A673 (cell line): Measurements from ENCODE around the gene MC4R. TPM values are rescaled to one million over a fixed set of nuclear protein-coding genes. Genes with fewer than 3 reads are reported as not detected.
"Not testable (repeated sequence)": the region's sequence is repeated elsewhere in the genome, so short reads cannot be mapped to it uniquely, and the experiment has no call there.

Source experiments
- Bru-seq: library from RNA; stranded (reverse); fragments of 400-500 nt; gene quantifications from one replicate; lab custom pipeline; 2021; lab: Mats Ljungman, UMichigan
- BruChase-seq, 2 experiments: library from RNA; stranded (reverse); fragments of 400-500 nt; gene quantifications; one replicate each; lab custom pipeline; 2021; lab: Mats Ljungman, UMichigan
- BruUV-seq: library from RNA; stranded (reverse); fragments of 400-500 nt; replicated peaks from 2 replicates; lab custom pipeline; 2021; lab: Mats Ljungman, UMichigan
- CTCF ChIA-PET: fragments of 300-600 bp; sonication (Branson Sonifier 250); formaldehyde crosslinking; loops from one replicate; lab custom pipeline; 2022; ENCODE audit warnings: antibody characterized with exemption; lab: Charles Lee
- POLR2A ChIA-PET: fragments of 300-600 bp; sonication (Branson Sonifier 250); formaldehyde crosslinking; loops from one replicate; lab custom pipeline; 2022; ENCODE audit warnings: antibody characterized with exemption; ENCODE audit not compliant: low non-redundant PET; lab: Charles Lee
- DNase-seq: peaks from one replicate; pipeline ENCODE4 v3.0.0-alpha.2; 2015; ENCODE audit warnings: low spot score
- H3K27ac ChIP-seq: fragments of 200-600 bp; sonication (generic); 2 replicates; pipeline ENCODE4 v1.5.1; 2016; ENCODE audit warnings: mixed run types, low read depth, mild to moderate bottlenecking, mixed read lengths, antibody characterized with exemption, low read length; ENCODE audit not compliant: poor library complexity, severe bottlenecking
- H3K27me3 ChIP-seq: fragments of 200-600 bp; sonication (generic); replicated peaks from 2 replicates; pipeline ENCODE4 v1.6.1; 2017; ENCODE audit warnings: mixed run types, low read depth, mild to moderate bottlenecking, mixed read lengths, antibody characterized with exemption, low read length; ENCODE audit not compliant: insufficient read depth, poor library complexity
- H3K36me3 ChIP-seq: fragments of 200-600 bp; sonication (generic); 2 replicates; pipeline ENCODE4 v1.6.1; 2016; ENCODE audit warnings: mixed run types, mild to moderate bottlenecking, mixed read lengths, antibody characterized with exemption, low read length; ENCODE audit not compliant: insufficient read depth, poor library complexity, severe bottlenecking
- H3K4me1 ChIP-seq: fragments of 200-600 bp; sonication (generic); 2 replicates; pipeline ENCODE4 v1.6.1; 2017; ENCODE audit warnings: mixed run types, mild to moderate bottlenecking, mixed read lengths, antibody characterized with exemption, low read length; ENCODE audit not compliant: insufficient read depth, poor library complexity, severe bottlenecking
- H3K4me3 ChIP-seq: fragments of 200-600 bp; sonication (generic); 2 replicates; pipeline ENCODE4 v1.5.1; 2016; ENCODE audit warnings: low read depth, mixed run types, mild to moderate bottlenecking, mixed read lengths, low read length; ENCODE audit not compliant: poor library complexity, severe bottlenecking
- H3K9me3 ChIP-seq: fragments of 200-600 bp; sonication (generic); 2 replicates; pipeline ENCODE4 v1.6.1; 2016; ENCODE audit warnings: mixed run types, low read depth, mild to moderate bottlenecking, mixed read lengths, antibody characterized with exemption, low read length; ENCODE audit not compliant: poor library complexity, severe bottlenecking
- EZH2 ChIP-seq: fragments of 200-600 bp; sonication (generic); IDR thresholded peaks from 2 replicates; pipeline ENCODE4 v1.6.1; 2017; ENCODE audit warnings: borderline replicate concordance, low read depth, mild to moderate bottlenecking, mixed read lengths, antibody characterized with exemption, low read length; ENCODE audit not compliant: poor library complexity, severe bottlenecking
- intact Hi-C: fragments of 100-400 bp; cut with micrococcal nuclease; formaldehyde crosslinking; loops from one replicate; pipeline ENCODE4 v1.10.0; 2022; ENCODE audit not compliant: unreplicated experiment
- long read RNA-seq: library from polyadenylated mRNA; stranded (forward); transcript quantifications from one replicate; pipeline ENCODE4 v2.0.0, GENCODE V29; 2022
- total RNA-seq: library from RNA; stranded (reverse); gene quantifications from 2 replicates; pipeline ENCODE4 v1.2.3, GENCODE V29; 2021
- TF ChIP-seq, protein P1 (sequence below): fragments of 300-800, 200-600 bp; sonication (generic); conservative IDR thresholded peaks from 2 replicates; pipeline ENCODE4 v1.5.1; 2017; ENCODE audit warnings: low read depth, mild to moderate bottlenecking, antibody characterized with exemption, low read length, moderate library complexity, mixed read lengths

The MC4R gene
- total RNA-seq = not detected in 2 replicates
- Bru-seq, nascent RNA = not detected
- BruChase-seq, experiment 1, labeled RNA remaining after a 2-hour chase = not detected
- BruChase-seq, experiment 2, labeled RNA remaining after a 6-hour chase = not detected
- long read RNA-seq = 0 reads

DNA sequence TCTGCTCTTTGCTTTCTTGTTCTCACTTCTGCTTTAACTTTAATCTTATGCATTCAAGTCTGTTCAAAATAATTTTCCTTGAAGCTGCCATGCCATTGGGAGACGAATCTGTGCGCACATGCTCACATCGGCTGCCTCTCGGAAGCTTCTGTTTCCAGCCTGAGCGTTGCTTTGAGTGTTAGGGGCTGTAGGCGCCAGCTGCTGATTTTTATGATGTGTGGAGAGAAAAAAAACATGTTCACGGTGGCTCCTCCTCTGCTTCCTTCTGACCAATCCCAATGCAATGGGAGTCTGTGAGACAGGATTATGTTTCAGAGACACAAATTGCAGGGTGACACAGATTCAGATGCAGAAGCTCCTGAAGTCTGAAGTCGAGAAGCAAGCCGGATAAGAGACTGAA lies at the start of gene MC4R:
Gene MC4R, minus strand, starts transcription at position 180 of the 400 bp plus-strand sequence. CDS start 426 bp downstream, outside the sequence.
- Histone ChIP-seq H3K27me3 (peaks cover 25% of the 10 kb centered on the region), H3K4me1 (no peaks in the 10 kb centered on the region), H3K9me3 (no peaks in the 10 kb centered on the region), H3K36me3 (no peaks in the 10 kb centered on the region), H3K4me3 (no peak within 1 kb of the TSS), H3K27ac (no peak within 1 kb of the TSS)
- peak; percentile 79 for DNase-seq
- intact Hi-C loops = no loop called here
- no TSS peak for BruUV-seq
- ChIA-PET CTCF (no interaction called here), POLR2A (no interaction called here)
- no peak for TF ChIP-seq EZH2
- TF ChIP-seq, protein P1, sequence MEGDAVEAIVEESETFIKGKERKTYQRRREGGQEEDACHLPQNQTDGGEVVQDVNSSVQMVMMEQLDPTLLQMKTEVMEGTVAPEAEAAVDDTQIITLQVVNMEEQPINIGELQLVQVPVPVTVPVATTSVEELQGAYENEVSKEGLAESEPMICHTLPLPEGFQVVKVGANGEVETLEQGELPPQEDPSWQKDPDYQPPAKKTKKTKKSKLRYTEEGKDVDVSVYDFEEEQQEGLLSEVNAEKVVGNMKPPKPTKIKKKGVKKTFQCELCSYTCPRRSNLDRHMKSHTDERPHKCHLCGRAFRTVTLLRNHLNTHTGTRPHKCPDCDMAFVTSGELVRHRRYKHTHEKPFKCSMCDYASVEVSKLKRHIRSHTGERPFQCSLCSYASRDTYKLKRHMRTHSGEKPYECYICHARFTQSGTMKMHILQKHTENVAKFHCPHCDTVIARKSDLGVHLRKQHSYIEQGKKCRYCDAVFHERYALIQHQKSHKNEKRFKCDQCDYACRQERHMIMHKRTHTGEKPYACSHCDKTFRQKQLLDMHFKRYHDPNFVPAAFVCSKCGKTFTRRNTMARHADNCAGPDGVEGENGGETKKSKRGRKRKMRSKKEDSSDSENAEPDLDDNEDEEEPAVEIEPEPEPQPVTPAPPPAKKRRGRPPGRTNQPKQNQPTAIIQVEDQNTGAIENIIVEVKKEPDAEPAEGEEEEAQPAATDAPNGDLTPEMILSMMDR = no peak

DNA sequence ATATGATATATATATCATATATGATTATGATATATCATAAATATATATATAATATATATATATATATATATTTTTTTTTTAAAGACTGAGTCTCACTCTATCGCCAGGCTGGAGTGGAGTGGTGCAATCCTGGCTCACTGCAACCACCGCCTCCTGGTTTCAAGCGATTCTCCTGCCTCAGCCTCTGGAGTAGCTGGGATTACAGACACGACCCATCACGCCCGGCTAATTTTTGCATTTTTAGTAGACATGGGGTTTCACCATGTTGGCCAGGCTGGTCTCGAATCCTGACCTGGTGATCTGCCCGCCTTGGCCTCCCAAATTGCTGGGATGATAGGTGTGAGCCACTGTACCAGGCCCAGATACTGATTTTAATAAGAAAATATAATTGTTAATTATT lies 49.7 kb upstream of the MC4R start:
- peaks cover 15% of the 10 kb centered on the region for H3K27me3 ChIP-seq
- CTCF ChIA-PET, DNase-seq, H3K9me3 ChIP-seq, POLR2A ChIA-PET, H3K4me1 ChIP-seq, intact Hi-C loops, BruUV-seq, H3K36me3 ChIP-seq, H3K4me3 ChIP-seq, H3K27ac ChIP-seq: not testable (repeated sequence)

DNA sequence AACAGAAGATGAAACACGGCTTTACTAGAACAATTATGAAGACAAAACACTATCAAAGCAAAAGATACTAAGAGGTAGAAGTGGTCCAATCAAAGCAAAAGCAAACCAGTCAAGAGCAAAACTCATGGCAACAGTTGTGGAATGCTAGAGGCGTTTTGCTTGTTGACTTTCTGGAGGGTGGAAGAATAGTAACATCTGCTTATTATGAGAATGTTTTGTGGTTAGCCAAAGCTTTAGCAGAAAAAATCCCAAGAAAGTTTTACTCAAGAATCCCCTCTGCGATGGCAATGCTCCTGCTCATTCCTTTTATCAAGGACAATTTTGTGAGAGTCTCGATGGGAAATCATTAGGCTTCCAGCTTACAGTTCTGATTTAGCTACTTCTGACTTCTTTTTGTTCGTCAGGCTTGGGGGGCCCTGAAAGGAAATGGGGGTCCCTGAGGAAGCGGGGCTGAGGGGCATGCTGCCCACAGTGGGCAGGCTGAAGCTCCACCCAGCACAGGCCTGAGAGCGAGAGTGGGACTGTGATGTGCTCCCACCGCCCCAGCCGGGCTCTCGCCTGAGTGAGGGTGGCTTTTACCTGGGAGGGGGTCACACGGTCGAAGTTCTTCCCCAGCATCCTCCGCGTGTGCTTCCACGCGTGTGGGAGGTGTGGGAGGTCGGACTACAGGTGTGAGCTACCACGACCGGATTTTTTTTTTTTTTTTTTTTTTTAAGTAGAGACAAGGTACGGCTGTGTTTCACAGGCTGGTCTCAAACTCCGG lies 49.0 kb upstream of the MC4R start:
- POLR2A ChIA-PET = no interaction called here
- H3K27ac ChIP-seq = no peak overlapping the region
- H3K27me3 ChIP-seq = peaks cover 14% of the 10 kb centered on the region
- intact Hi-C loops = no loop called here
- no peak overlapping the region for H3K4me3 ChIP-seq
- H3K4me1 ChIP-seq = no peaks in the 10 kb centered on the region
- CTCF ChIA-PET = no interaction called here
- DNase-seq = no peak
- no peaks in the 10 kb centered on the region for H3K9me3 ChIP-seq
- TF ChIP-seq, protein P1 = no peak
- no peak for TF ChIP-seq EZH2
- no TSS peak for BruUV-seq
- H3K36me3 ChIP-seq = no peaks in the 10 kb centered on the region

DNA sequence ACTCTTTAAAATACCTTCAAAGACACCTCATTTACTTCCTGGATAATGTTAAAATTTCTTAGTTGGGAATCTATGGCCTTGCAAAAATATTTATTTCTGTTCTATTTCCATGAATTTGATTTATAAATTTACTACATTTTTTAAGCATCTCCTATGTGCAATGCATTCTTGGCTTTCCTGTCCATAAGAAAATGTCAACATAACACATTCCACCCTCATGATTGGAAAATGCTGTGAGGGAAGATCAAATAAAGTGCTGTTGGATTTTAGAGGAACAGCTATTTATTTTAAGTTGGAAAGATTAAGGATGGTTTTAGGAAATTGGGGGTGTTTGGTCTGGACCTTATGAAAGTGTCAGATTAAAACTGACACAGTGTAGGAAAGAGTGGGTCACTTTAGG lies 45.4 kb upstream of the MC4R start:
- ChIA-PET CTCF (no interaction called here), POLR2A (no interaction called here)
- intact Hi-C loops = no loop called here
- Histone ChIP-seq H3K27ac (no peak overlapping the region), H3K4me1 (no peaks in the 10 kb centered on the region), H3K27me3 (peaks cover 9% of the 10 kb centered on the region), H3K36me3 (no peaks in the 10 kb centered on the region), H3K4me3 (no peak overlapping the region), H3K9me3 (no peaks in the 10 kb centered on the region)
- DNase-seq = no peak
- TF ChIP-seq, protein P1 = no peak
- TF ChIP-seq EZH2 = no peak
- no TSS peak for BruUV-seq
